HG02763 (cell line): ENCODE measurements around the gene LRRC75B.
A peak's percentile ranks its signal among the peaks of the same experiment; 100 is the strongest.
"Not testable (repeated sequence)": the region's sequence is repeated elsewhere in the genome, so short reads cannot be mapped to it uniquely, and the experiment has no call there.

Experiments used
- ATAC-seq: cut with Tn5 transposase; IDR thresholded peaks from one replicate; pipeline ENCODE4 v1.9.1; 2021; ENCODE audit warnings: mild to moderate bottlenecking, moderate library complexity; ENCODE audit not compliant: unreplicated experiment

The LRRC75B gene

DNA sequence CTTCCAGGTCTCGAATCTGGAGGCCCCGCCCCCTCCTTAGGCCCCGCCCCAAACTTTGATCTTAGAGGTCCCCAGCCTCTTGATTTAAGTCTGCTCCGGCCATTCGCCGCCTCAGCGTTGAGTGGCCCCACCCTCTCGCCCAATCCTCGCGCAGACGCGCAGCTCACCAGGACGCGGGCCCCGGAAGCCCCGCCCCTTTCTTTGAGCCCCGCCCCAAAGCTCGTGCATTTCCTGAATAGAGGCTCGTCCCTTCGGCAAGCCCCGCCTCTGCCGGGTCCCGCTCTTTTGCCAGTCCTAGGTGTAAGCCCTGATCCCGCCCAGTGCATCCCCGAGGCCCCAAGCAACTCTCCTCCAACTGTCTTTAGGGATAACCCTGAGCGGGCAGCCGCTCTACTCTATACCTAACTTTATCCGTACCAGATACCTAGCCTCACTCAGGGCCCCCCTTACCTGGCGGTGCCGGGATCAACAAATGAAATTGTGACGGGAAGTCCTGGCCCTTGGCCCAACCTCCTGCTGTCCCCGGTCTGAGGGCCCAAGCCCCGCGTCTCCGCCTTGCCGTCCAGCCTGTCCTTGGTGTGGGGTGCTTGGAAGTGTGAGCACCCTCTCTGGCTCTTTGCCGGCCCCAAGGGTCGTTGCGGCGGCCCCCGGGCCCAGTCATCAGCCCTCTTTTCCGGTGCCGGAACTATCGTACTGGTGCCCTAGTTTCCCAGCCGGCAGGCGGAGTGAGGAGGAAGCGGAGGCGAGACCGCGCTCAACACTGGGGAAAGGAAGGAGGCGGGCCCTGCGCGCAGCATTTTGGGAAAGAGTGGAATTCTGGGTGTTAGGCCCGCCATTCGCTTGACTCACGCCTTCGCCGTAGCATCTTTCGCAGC lies 37.5 kb downstream of the LRRC75B start, which contains the start of gene SNRPD3:
TSS of gene SNRPD3 (plus strand) at position 835 of the 875 bp plus-strand sequence. CDS start 1,676 bp downstream, outside the sequence.
- peak; percentile 70 for ATAC-seq

GRCh38 chr22:24554313-24555164 lies 38.3 kb downstream of the LRRC75B start, which contains the start of gene GUCD1:
Gene GUCD1 (minus strand): TSS chr22:24555138. CDS start chr22:24554991, 147 bp downstream.
- peak; percentile 15 for ATAC-seq

DNA sequence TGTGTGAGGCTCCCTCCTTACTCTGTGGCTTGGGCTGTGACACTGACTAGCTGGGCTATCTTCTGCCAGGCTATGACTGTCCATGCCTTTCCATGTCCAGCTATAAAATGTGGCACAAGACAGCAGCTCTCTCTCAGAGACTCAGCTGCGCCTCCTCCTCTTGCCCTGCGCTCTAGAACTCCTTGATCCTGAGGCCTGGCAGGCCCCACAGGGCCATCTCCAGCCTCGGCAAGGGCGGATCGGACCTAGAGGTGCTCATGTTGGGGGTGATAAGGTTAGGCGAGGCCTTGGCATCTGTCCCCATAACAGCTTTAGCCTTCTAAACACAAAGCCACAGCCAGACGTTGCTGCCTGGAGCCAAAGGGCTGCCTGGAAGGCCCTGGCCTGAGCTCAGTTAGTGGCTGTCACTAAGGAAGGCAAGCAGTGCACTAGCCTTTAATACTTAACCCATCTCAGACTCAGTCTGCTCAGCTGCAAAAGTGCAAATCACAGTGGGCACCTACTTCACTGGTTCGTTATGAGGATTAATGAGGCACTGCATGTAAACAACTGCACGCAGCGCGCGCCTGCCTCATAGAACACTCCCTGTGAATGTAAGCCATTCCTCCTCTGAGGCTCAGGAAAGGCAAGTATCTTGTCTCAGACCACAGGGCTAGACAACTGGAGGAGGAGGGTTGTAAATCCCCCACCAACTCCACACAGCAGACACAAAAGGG lies 39.1 kb downstream of the LRRC75B start:
- ATAC-seq = no peak

- ATAC-seq = not testable (repeated sequence)
Measured at GRCh38 chr22:24552503-24553286, 40.2 kb downstream of the LRRC75B start.

DNA sequence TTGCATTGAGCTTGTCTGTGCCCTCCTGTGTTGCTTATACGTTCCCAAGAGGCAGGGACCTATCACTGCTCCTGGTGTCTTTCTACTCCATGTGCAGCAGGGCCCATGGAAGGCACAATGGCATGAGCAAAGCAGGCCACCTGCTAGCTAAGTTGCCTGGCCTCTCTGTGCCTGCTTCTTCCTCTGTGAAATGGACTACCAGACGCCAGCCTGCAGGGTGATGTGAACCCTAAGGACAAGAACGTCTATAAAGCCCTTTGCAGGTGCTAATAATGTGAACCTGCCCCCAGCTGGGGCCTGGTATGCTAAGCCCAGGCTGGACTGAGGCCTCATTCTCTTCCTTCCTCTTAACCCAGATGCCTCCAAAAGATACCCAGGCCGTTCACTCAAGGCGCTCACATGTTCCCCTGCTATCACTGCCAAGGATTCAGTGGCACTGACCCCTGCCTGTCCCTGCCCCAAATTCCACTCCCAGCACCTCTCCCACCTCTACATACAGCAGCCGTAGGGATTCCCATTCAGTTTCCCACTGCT lies 41.9 kb downstream of the LRRC75B start:
- ATAC-seq = no peak

- no peak for ATAC-seq
Measured at GRCh38 chr22:24550028-24550901, 42.6 kb downstream of the LRRC75B start.

DNA sequence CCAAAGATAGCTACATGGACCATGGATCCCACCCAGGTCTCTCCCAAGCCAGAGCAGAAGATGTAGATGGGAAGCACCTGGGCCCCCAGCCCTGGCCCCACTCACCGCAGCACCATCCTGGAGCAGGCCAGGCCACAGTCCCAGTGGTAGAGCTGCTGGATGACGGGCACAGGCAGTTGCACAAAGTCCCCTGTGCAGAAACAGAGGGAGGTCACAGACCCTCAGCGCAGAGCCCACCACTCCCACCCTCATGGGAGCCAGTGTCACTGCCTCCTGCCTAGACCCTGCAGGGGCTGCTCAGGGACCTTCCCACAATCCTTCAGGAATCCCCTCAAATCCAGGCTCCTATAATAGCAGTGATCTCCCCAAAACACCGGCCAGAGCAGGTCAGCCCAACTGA lies 44.1 kb downstream of the LRRC75B start:
- no peak for ATAC-seq

DNA sequence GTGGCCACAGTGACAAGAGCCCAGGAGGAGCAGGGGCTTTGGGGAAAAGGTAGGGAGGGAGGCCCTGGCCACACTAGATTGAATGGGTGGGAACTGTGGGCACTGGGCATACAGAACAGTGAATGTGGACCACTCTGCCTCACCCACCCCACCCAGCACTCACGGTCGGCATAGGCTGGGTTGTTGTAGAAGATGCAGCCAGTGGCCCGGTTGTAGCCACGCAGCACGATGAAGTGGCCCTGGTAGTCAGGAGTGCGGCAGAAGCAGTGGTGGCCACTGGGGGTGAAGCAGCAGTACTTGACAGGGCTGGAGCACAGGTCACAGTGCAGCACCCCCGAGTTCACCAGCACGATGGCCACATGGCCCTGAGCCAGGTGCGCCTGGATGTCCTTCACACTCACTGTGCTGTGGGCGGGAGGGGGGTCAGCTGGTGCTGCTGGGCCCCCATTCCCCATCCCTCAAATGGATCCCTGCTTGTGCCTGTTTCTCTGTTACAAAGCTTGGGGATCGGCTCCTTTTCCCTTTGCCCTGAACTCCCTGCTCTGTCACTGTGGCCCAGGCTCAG lies 49.1 kb downstream of the LRRC75B start:
- ATAC-seq = no peak

DNA sequence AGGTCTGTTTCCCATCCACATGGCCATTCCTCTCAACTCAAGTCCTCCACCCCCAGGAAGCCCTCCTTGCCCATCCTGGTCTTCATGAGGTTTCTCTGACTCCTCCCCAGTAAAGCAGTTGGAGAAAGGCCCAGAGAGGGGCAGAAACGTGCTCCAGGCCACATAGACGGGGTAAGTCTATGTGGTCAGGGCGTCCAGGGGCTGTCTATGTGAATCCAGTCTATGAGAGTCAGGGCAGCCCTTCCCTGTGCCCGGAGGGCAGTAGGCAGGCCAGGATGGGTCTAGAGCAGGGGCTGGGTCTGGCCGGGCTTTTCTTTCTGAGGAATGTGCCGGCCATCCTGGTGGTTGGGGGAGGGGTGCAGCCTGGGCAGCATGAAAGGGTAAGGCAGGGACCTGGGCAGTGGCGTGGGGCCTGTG lies 49.7 kb downstream of the LRRC75B start:
- no peak for ATAC-seq

GRCh38 chr22:24542641-24543040 lies 50.2 kb downstream of the LRRC75B start:
- ATAC-seq = no peak

- no peak for ATAC-seq
Measured at GRCh38 chr22:24541681-24542515, 51.0 kb downstream of the LRRC75B start.

- ATAC-seq = no peak
Measured at GRCh38 chr22:24540470-24540869, 52.4 kb downstream of the LRRC75B start.

DNA sequence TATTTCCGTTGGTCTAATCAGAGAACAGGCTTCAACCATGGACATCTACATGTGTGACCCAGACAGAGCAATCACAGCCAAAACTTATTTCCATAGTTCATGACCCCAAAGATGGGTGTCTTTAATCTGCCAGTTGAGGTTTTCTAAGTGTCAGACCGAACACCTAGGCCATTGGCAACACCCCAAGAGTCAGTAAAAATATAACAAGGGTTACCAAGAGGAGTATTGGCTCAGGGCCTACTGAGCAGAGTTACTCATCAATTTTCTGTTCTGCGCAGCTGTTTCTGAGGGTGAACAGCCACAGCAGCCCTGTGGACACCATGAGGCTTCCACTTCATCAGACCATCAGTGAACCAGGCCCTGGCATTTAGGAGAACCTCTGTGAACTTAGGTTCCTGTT lies 56.8 kb downstream of the LRRC75B start:
- no peak for ATAC-seq
